Measurements from ENCODE around the gene CENATAC. TPM values are rescaled to one million over a fixed set of nuclear protein-coding genes. Genes with fewer than 3 reads are reported as not detected.

CENATAC gene, protein sequence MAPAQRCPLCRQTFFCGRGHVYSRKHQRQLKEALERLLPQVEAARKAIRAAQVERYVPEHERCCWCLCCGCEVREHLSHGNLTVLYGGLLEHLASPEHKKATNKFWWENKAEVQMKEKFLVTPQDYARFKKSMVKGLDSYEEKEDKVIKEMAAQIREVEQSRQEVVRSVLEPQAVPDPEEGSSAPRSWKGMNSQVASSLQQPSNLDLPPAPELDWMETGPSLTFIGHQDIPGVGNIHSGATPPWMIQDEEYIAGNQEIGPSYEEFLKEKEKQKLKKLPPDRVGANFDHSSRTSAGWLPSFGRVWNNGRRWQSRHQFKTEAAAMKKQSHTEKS
- 8.8 and 20.8 TPM in 2 replicates for total RNA-seq

DNA sequence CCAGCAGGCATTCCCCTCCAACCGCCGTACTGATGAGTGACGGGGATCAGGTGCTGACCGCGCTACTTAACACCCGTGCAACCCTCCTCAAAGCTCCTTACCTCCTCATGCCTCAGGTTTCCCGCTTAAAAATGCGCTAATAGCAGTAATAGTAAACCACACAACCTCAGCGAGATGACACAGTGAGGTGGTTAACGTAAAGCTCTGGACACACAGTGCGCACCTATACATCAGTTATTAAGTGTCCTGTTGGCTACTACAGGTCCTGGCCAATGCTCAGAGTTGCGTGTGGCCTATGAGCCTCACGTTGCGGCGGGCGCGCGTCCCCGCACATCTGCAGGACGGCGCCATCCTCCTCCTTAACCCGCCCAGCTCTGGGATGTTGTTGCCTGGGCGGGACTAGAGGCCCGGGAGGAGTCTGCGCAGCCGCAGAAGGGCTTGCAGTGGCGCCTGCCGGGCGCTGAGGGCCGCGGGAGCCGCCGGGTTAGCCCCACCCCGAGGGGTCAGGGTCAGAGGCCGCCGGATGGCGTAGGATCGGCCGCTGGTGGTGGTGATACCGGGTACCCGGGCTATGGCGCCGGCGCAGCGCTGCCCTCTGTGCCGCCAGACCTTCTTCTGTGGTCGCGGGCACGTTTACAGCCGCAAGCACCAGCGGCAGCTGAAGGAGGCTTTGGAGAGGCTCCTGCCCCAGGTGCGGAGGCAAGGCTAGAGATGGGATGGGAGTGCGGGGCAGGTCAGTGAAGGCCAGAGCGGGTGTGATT lies at the start of gene CENATAC:
Gene CENATAC (plus strand): TSS at position 512 of the 761 bp plus-strand sequence. CDS start 60 bp downstream, at position 572.

DNA sequence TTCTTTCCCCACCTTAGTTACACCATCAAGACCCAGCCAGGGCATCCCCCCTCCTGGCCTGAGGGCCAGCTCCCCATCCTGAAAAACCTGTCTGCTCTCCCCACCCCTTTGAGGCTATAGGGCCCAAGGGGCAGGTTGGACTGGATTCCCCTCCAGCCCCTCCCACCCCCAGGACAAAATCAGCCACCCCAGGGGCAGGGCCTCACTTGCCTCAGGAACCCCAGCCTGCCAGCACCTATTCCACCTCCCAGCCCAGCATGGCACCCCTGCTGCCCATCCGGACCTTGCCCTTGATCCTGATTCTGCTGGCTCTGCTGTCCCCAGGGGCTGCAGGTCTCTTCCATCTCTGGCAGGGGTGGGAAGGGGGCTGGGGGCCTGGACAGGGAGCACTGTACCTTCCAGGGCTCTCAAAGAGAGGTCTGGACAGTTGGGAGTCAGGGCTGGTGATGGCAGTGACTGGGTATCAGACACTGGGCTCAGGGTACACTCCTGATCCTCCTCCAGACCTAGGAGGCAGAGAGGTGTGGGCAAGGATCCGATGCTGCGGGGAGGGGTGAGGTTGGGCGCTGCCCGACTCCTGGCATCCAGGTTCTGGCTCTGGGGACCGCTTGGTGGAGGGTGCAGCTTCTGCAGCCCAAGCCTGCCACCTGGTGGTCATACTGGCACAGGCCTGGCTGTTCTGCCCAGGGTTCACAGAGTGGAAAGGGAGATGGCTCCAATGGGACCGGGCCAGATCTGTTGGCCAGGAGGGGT lies 41.7 kb upstream of the CENATAC start, which contains the start of gene UPK2:
Gene UPK2 (plus strand): TSS at position 205 of the 753 bp plus-strand sequence. CDS start 53 bp downstream, at position 258.

DNA sequence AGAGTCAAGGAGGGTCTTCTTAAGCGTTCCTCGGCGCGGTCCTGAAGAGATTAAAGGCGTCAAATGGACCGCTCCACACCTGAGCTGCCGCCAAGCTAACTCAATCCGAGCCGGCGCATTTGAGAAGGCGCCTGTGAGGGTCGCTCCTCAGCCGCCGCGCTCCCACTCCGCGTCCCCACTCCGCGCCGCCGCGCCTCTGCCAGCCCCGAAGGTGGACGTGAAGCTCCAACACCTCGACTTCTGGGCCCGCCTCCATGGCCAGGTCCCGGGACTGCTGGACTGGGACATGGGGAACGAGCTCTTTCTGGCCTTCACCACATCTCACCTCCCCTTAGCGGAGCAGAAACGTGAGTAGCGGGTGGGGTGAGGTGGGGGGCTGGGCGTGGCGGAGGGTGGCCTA lies 26.3 kb upstream of the CENATAC start, which contains the start of gene FOXR1:
Gene FOXR1 (plus strand): TSS at position 116 of the 400 bp plus-strand sequence. CDS start 171 bp downstream, at position 287.

GRCh38 chr11:119018074-119018938 lies 20.4 kb downstream of the CENATAC start, which contains the start of the genes RPS25 and TRAPPC4:
RPS25 (minus strand) TSS chr11:119018343; CDS start chr11:119018284, 59 bp downstream.
TRAPPC4 (plus strand) TSS chr11:119018766; CDS start chr11:119018796, 30 bp downstream.

GRCh38 chr11:119030329-119031047 lies 32.5 kb downstream of the CENATAC start, which contains the start of gene SLC37A4:
SLC37A4 (minus strand) TSS chr11:119030877.

GRCh38 chr11:119057000-119057769 lies 59.2 kb downstream of the CENATAC start, which contains the start of gene HYOU1:
HYOU1 (minus strand) TSS chr11:119057205; CDS start chr11:119056160, 1,045 bp downstream.

Other genes with a start within 250 kb of the CENATAC start
- gene DDX6, start 207.0 kb upstream of the CENATAC start, total RNA-seq = 116 and 169 TPM in 2 replicates
- not detected in 2 replicates for gene CXCR5, start 114.2 kb upstream of the CENATAC start, total RNA-seq
- gene BCL9L, start 72.2 kb upstream of the CENATAC start, total RNA-seq = 5.0 and 10.7 TPM in 2 replicates
- not detected in 2 replicates for gene UPK2, start 41.8 kb upstream of the CENATAC start, total RNA-seq
- gene FOXR1, start 26.4 kb upstream of the CENATAC start, total RNA-seq = not detected in 2 replicates
- 761 and 2,413 TPM in 2 replicates for gene RPS25, start 20.2 kb downstream of the CENATAC start, total RNA-seq
- 81.5 and 160 TPM in 2 replicates for gene TRAPPC4, start 20.6 kb downstream of the CENATAC start, total RNA-seq
- gene SLC37A4, start 32.7 kb downstream of the CENATAC start, total RNA-seq = 14.1 and 18.5 TPM in 2 replicates
- 235 and 332 TPM in 2 replicates for gene HYOU1, start 59.1 kb downstream of the CENATAC start, total RNA-seq
- 18.5 and 20.2 TPM in 2 replicates for gene VPS11, start 69.7 kb downstream of the CENATAC start, total RNA-seq
- gene HMBS, start 86.7 kb downstream of the CENATAC start, total RNA-seq = 6.5 and 13.2 TPM in 2 replicates
- gene DPAGT1, start 103.7 kb downstream of the CENATAC start, total RNA-seq = 16.9 and 30.7 TPM in 2 replicates
- gene C2CD2L, start 109.2 kb downstream of the CENATAC start, total RNA-seq = 1.8 and 2.9 TPM in 2 replicates
- gene HINFP, start 123.4 kb downstream of the CENATAC start, total RNA-seq = 11.7 and 17.3 TPM in 2 replicates
- 0.15 and 0.32 TPM in 2 replicates for gene ABCG4, start 150.9 kb downstream of the CENATAC start, total RNA-seq
- 10.5 and 14.6 TPM in 2 replicates for gene NLRX1, start 170.6 kb downstream of the CENATAC start, total RNA-seq
- gene NHERF4, start 187.3 kb downstream of the CENATAC start, total RNA-seq = not detected in 2 replicates
- gene CBL, start 208.2 kb downstream of the CENATAC start, total RNA-seq = 10.4 and 11.9 TPM in 2 replicates